ENCODE results near the gene NKIRAS1.

DNA sequence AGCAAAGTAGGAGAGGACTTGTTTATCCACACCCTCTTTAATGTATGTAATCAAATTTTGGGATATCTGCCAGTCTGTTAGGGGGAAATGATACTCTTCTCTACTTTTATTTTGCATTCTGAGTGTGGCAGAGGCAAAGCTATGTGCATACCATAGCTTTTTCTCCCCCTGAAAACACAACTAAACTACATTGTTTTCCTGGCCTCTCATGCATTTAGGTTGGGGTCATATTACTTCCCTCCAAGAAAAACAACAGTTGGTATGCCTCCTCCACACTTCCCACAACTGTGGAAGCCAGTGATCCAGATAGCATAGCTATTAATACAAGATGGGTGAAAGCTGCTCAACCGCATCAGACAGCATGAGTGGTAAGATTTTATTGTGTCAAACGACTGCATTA lies 7.0 kb upstream of the NKIRAS1 start:
- TF ChIP-seq, protein P1, sequence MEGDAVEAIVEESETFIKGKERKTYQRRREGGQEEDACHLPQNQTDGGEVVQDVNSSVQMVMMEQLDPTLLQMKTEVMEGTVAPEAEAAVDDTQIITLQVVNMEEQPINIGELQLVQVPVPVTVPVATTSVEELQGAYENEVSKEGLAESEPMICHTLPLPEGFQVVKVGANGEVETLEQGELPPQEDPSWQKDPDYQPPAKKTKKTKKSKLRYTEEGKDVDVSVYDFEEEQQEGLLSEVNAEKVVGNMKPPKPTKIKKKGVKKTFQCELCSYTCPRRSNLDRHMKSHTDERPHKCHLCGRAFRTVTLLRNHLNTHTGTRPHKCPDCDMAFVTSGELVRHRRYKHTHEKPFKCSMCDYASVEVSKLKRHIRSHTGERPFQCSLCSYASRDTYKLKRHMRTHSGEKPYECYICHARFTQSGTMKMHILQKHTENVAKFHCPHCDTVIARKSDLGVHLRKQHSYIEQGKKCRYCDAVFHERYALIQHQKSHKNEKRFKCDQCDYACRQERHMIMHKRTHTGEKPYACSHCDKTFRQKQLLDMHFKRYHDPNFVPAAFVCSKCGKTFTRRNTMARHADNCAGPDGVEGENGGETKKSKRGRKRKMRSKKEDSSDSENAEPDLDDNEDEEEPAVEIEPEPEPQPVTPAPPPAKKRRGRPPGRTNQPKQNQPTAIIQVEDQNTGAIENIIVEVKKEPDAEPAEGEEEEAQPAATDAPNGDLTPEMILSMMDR (IDR thresholded peaks at IDR 0.05; ENCODE audit: low read depth, low read length): no peak
- TF ChIP-seq EZH2phosphoT487 (IDR thresholded peaks at IDR 0.05; ENCODE audit: low read depth): no peak
